Measurements from ENCODE around the gene FANCM. TPM values are rescaled to one million over a fixed set of nuclear protein-coding genes. Genes with fewer than 3 reads are reported as not detected.

FANCM gene
- total RNA-seq, 1 experiment from 2014 or later: 11.9 TPM

GRCh38 chr14:45114327-45114726 lies 21.4 kb upstream of the FANCM start:
- Histone ChIP-seq H4K5ac (ENCODE audit: insufficient read length, low read depth, low read length) (no peak overlapping the region), H4K20me1 (ENCODE audit: control insufficient read depth, insufficient read depth, insufficient read length) (no peaks in the 10 kb centered on the region), H2BK20ac (ENCODE audit: low read depth, low read length, poor library complexity, severe bottlenecking) (no peak overlapping the region), H2AK5ac (ENCODE audit: insufficient read length, low read length) (no peak overlapping the region), H3K27ac (ENCODE audit: insufficient read length, low read depth, low read length) (no peak overlapping the region), H3K4me2 (ENCODE audit: insufficient read depth, insufficient read length, low read length) (no peak overlapping the region), H3K9me3 (ENCODE audit: control insufficient read depth, low read depth, low read length) (no peaks in the 10 kb centered on the region), H3K4ac (ENCODE audit: low read depth, low read length) (no peak overlapping the region), H3K9ac (ENCODE audit: extremely low read depth, insufficient read length, low read length) (no peak overlapping the region), H3K23me2 (ENCODE audit: insufficient read length, low read depth, low read length, poor library complexity, severe bottlenecking) (no peaks in the 10 kb centered on the region), H3T11ph (ENCODE audit: low read length) (no peak overlapping the region), H3K79me1 (ENCODE audit: insufficient read depth, low read depth, low read length, poor library complexity, severe bottlenecking) (no peaks in the 10 kb centered on the region), H2BK5ac (ENCODE audit: insufficient read length, low read length) (no peak overlapping the region), H2BK12ac (ENCODE audit: insufficient read length, low read depth, low read length) (no peak overlapping the region), H2AFZ (ENCODE audit: low read length) (no peak overlapping the region), H2BK15ac (ENCODE audit: low read depth, low read length) (no peak overlapping the region), H4K8ac (replicated peaks; ENCODE audit: insufficient read length, low read depth, low read length) (no peak overlapping the region), H3K14ac (ENCODE audit: insufficient read depth, low read length) (no peak overlapping the region), H4K91ac (ENCODE audit: insufficient read length, low read depth, low read length) (no peak overlapping the region), H3K56ac (ENCODE audit: insufficient read length, low read depth, low read length) (no peak overlapping the region), H3K18ac (ENCODE audit: insufficient read length, low read depth, low read length) (no peak overlapping the region), H2BK120ac (ENCODE audit: low read depth, low read length, poor library complexity, severe bottlenecking) (no peak overlapping the region), H3K4me1 (ENCODE audit: insufficient read depth, low read length) (no peaks in the 10 kb centered on the region), H3K23ac (ENCODE audit: insufficient read length, low read depth, low read length) (no peak overlapping the region), H3K79me2 (ENCODE audit: insufficient read depth, low read length) (no peaks in the 10 kb centered on the region), H3K27me3 (ENCODE audit: insufficient read depth, low read length) (no peaks in the 10 kb centered on the region)
- DNase-seq: no peak
- Mint-ChIP-seq H3K4me3 (no peak overlapping the region), H3K27ac (no peak overlapping the region; a peak in 1 of 7 replicates), H3K9me3 (no peaks in the 10 kb centered on the region), H3K36me3 (ENCODE audit: insufficient read depth in 1 of 3, low read depth in 3 of 3) (peaks cover 19 to 81% (median 63%) of the 10 kb centered on the region in 3 experiments; a peak in 6 of 7 replicates), H3K27me3 (ENCODE audit: low read depth) (no peaks in the 10 kb centered on the region), H3K4me1 (no peaks in the 10 kb centered on the region)
- TF ChIP-seq, protein P1, sequence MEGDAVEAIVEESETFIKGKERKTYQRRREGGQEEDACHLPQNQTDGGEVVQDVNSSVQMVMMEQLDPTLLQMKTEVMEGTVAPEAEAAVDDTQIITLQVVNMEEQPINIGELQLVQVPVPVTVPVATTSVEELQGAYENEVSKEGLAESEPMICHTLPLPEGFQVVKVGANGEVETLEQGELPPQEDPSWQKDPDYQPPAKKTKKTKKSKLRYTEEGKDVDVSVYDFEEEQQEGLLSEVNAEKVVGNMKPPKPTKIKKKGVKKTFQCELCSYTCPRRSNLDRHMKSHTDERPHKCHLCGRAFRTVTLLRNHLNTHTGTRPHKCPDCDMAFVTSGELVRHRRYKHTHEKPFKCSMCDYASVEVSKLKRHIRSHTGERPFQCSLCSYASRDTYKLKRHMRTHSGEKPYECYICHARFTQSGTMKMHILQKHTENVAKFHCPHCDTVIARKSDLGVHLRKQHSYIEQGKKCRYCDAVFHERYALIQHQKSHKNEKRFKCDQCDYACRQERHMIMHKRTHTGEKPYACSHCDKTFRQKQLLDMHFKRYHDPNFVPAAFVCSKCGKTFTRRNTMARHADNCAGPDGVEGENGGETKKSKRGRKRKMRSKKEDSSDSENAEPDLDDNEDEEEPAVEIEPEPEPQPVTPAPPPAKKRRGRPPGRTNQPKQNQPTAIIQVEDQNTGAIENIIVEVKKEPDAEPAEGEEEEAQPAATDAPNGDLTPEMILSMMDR (conservative IDR thresholded peaks at IDR 0.05): no peak
- no CpG with 5 or more reads among the region's 3 CpGs for WGBS (ENCODE audit: extremely low coverage, insufficient read length, low lambda C conversion rate)

Data from H9 (cell line).